ENCODE results near the gene CHD6. TPM values are rescaled to one million over a fixed set of nuclear protein-coding genes. Genes with fewer than 3 reads are reported as not detected.

Gene CHD6
- total and polyA plus RNA-seq, 2 of the 13 experiments (the other 11 are each of a cell fraction or from before 2014, with no cell fraction given) = 14.4 to 52.0 TPM

DNA sequence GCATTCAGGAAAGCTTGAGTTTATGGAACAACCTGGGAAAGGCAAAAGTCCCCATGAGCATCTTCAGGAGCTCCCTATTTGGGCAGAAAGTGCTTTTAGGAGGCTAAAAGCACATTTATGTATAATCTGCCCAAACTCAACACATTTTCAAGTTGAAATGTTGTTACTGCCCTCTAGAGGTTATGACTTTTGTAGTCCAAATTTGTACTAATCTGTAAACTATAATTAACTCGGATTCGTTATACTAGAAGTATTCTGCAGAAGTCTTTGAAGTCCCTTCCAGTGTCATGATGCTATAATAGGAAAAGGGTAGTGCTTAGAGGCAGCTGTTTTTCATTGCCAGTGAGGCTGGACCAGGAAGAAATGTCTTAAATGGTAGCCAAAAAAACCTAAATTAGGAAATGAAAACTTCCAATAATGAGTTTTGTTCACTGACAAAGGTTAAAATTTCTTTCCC is 206.8 kb downstream of the CHD6 start:
- in situ Hi-C loops (cut with HindIII; ENCODE audit: extremely low pct_ligation_motif_present, low pct_unique_long_range_greater_than_20kb) (no loop called here), intact Hi-C loops (cut with micrococcal nuclease; ENCODE audit: unreplicated experiment) (loop anchor here (1.0 to 5.0 kb wide), 4 partner anchors 71 to 444 kb away; partner anchors contain the start of gene LPIN3)
- H3K4me1 ChIP-seq (ENCODE audit: insufficient read depth, low read length) = no peaks in the 10 kb centered on the region
- H2AFZ ChIP-seq (ENCODE audit: low read length) = no peak overlapping the region
- no peaks in the 10 kb centered on the region for H4K20me1 ChIP-seq (ENCODE audit: insufficient read depth, low read length)
- H3K9me3 ChIP-seq (ENCODE audit: low read length) = no peaks in the 10 kb centered on the region
- TF ChIP-seq RAD21 (CRISPR knock-in tag; IDR thresholded peaks at IDR 0.05) (peak; percentile 17; the same call in 1 of the 2 replicates), SRSF1 (optimal IDR thresholded peaks at IDR 0.05; ENCODE audit: low read depth, low read length) (no peak), STAG1 (CRISPR knock-in tag; IDR thresholded peaks at IDR 0.05) (peak; percentile 51)
- TF ChIP-seq, protein P1, sequence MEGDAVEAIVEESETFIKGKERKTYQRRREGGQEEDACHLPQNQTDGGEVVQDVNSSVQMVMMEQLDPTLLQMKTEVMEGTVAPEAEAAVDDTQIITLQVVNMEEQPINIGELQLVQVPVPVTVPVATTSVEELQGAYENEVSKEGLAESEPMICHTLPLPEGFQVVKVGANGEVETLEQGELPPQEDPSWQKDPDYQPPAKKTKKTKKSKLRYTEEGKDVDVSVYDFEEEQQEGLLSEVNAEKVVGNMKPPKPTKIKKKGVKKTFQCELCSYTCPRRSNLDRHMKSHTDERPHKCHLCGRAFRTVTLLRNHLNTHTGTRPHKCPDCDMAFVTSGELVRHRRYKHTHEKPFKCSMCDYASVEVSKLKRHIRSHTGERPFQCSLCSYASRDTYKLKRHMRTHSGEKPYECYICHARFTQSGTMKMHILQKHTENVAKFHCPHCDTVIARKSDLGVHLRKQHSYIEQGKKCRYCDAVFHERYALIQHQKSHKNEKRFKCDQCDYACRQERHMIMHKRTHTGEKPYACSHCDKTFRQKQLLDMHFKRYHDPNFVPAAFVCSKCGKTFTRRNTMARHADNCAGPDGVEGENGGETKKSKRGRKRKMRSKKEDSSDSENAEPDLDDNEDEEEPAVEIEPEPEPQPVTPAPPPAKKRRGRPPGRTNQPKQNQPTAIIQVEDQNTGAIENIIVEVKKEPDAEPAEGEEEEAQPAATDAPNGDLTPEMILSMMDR (CRISPR knock-in tag; IDR thresholded peaks at IDR 0.05) = peak; percentile 42
- POLR2A ChIA-PET = no interaction called here
- BruUV-seq (replicated peaks) = no TSS peak
- 92% methylated on average over 2 of the region's 2 CpGs for WGBS (ENCODE audit: low lambda C conversion rate)
- no peak for DNase-seq (ENCODE audit: low spot score)
- CTCF ChIA-PET (ENCODE audit: low intra/inter-chr PET ratio, low total read pairs) = interaction anchor here (0.7 kb wide), 1 partner anchor 161 kb away, joined by 3 read pairs; no protein-coding TSS in a partner anchor
- H3K4me3 ChIP-seq (replicated peaks in 1 of 3; ENCODE audit: insufficient read depth in 1 of 3, low read depth in 2 of 3, low read length in 3 of 3) = no peak overlapping the region
- peaks cover 62 to 97% of the 10 kb centered on the region in 2 experiments for H3K36me3 ChIP-seq (replicated peaks in 1 of 2; ENCODE audit: control insufficient read depth in 1 of 2, insufficient read depth in 2 of 2, low read length in 2 of 2)
- ATAC-seq = no peak
- no peaks in the 10 kb centered on the region for H3K79me2 ChIP-seq (ENCODE audit: insufficient read depth, low read length)
- no peak overlapping the region for H3K4me2 ChIP-seq (ENCODE audit: low read depth, low read length)
- no peak overlapping the region for H3K27ac ChIP-seq (ENCODE audit: extremely low read length, insufficient read depth, low read length)
- H3K9ac ChIP-seq (ENCODE audit: insufficient read depth, low read depth, low read length) = no peak overlapping the region
- H3K27me3 ChIP-seq (ENCODE audit: control insufficient read depth in 1 of 2, insufficient read depth in 2 of 2, low read length in 2 of 2) = no peaks in the 10 kb centered on the region
- peak; percentile 37 for FAIRE-seq

DNA sequence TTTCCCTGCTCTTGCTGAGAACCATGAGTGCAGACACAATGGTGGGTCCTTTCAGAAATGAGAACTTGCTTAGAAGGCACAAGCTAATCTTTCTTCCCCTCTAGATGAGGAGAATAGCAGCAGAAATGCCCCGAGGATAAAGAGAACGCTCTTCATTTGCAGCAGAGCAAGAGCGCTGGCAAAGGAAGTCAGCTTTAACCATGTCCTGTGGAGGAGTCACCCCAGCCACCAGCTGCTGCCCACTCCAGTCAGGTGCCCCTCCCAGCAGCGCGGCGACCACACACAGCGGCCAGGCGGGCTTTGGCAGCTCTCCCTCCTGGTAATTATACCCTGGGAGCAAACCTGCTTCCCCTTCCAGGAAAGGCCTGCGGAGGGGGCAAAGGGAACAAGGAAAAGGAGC is 209.2 kb downstream of the CHD6 start:
- in situ Hi-C loops (cut with HindIII; ENCODE audit: extremely low pct_ligation_motif_present, low pct_unique_long_range_greater_than_20kb) (no loop called here), intact Hi-C loops (cut with micrococcal nuclease; ENCODE audit: unreplicated experiment) (no loop called here)
- no peak overlapping the region for H2AFZ ChIP-seq (ENCODE audit: low read length)
- H3K9ac ChIP-seq (ENCODE audit: insufficient read depth, low read depth, low read length) = no peak overlapping the region
- TF ChIP-seq, protein P2, sequence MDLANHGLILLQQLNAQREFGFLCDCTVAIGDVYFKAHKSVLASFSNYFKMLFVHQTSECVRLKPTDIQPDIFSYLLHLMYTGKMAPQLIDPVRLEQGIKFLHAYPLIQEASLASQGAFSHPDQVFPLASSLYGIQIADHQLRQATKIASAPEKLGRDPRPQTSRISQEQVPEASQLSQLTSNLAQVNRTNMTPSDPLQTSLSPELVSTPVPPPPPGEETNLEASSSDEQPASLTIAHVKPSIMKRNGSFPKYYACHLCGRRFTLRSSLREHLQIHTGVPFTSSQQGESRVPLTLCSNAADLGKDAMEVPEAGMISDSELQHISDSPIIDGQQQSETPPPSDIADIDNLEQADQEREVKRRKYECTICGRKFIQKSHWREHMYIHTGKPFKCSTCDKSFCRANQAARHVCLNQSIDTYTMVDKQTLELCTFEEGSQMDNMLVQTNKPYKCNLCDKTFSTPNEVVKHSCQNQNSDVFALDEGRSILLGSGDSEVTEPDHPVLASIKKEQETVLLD (CRISPR knock-in tag; IDR thresholded peaks at IDR 0.05; ENCODE audit: low read depth) = no peak
- TF ChIP-seq KLF12 (CRISPR knock-in tag; IDR thresholded peaks at IDR 0.05; ENCODE audit: borderline replicate concordance) = no peak
- no peaks in the 10 kb centered on the region for H4K20me1 ChIP-seq (ENCODE audit: insufficient read depth, low read length)
- no TSS peak for BruUV-seq (replicated peaks)
- POLR2A ChIA-PET = no interaction called here
- no peaks in the 10 kb centered on the region for H3K4me1 ChIP-seq (ENCODE audit: insufficient read depth, low read length)
- H3K36me3 ChIP-seq (replicated peaks in 1 of 2; ENCODE audit: control insufficient read depth in 1 of 2, insufficient read depth in 2 of 2, low read length in 2 of 2) = peaks cover 60 to 97% of the 10 kb centered on the region in 2 experiments
- CTCF ChIA-PET (ENCODE audit: low intra/inter-chr PET ratio, low total read pairs) = no interaction called here
- no peak overlapping the region for H3K4me2 ChIP-seq (ENCODE audit: low read depth, low read length)
- ATAC-seq (no peak), FAIRE-seq (no peak), DNase-seq (ENCODE audit: low spot score) (no peak)
- H3K4me3 ChIP-seq (replicated peaks in 1 of 3; ENCODE audit: insufficient read depth in 1 of 3, low read depth in 2 of 3, low read length in 3 of 3) = no peak overlapping the region
- H3K27ac ChIP-seq (ENCODE audit: extremely low read length, insufficient read depth, low read length) = no peak overlapping the region
- no peaks in the 10 kb centered on the region for H3K9me3 ChIP-seq (ENCODE audit: low read length)
- H3K27me3 ChIP-seq (ENCODE audit: control insufficient read depth in 1 of 2, insufficient read depth in 2 of 2, low read length in 2 of 2) = no peaks in the 10 kb centered on the region
- H3K79me2 ChIP-seq (ENCODE audit: insufficient read depth, low read length) = no peaks in the 10 kb centered on the region
- WGBS (ENCODE audit: low lambda C conversion rate) = 98% methylated on average over 9 of the region's 9 CpGs

Measured in HepG2 (cell line).